C4-2B (cell line): ENCODE data around the gene RYK.

Experiments
- H3K27ac ChIP-seq: fragments of 450-650 bp; 2 replicates; pipeline ENCODE4 v1.5.1; 2017
- ZFX ChIP-seq: fragments of 450-650 bp; IDR thresholded peaks from 2 replicates; pipeline ENCODE4 v1.6.1; 2017
- TF ChIP-seq, protein P1 (sequence below): fragments of 450-650 bp; conservative IDR thresholded peaks from 2 replicates; pipeline ENCODE4 v1.5.1; 2017; ENCODE audit warnings: mild to moderate bottlenecking

Gene RYK

DNA sequence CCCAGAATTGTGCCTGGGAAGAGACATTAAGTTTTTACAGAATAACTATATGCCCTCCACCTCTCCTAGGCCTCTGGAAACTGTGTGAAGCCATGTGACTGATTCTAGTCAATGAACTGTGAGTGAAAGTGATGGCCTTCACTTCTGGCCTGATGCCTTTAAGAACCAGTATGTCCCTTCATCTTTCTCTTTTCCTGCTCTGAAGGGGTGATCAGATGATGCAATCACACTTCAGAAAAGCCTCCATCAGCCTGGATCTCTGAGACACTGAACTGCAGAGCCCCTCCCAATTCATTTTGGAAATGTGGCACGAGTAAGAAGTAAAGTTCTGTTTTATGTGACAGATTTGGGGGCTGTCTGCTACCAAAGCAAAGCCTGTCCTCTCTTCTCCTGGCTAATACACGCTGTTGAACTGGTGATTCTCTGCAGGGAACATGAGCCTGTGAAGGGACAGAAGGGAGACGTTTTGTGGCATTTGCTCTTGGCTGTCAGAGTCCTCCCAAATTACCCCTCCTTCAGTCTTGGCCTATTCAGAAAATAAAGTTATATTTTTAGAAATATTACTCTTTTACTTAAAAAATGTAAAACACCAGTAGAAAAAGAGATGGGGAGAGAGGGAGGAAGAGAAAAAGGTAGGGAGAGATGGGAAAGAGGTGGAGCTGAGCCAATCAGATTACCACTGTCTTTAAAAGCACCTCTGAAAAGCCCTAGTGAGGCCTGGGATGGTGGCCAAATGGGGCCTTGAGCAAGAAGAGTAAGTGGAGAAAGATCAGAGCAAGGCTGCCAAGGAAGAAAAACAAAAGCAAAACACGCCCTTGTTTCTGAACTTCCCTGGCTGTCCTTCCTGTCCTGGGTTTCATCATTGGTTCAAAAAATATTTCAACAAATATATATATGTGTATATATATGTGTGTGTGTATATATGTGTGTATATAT lies 40.9 kb upstream of the RYK start:
- no peak overlapping the region; the same call in 1 of the 2 replicates for H3K27ac ChIP-seq
- TF ChIP-seq, protein P1, sequence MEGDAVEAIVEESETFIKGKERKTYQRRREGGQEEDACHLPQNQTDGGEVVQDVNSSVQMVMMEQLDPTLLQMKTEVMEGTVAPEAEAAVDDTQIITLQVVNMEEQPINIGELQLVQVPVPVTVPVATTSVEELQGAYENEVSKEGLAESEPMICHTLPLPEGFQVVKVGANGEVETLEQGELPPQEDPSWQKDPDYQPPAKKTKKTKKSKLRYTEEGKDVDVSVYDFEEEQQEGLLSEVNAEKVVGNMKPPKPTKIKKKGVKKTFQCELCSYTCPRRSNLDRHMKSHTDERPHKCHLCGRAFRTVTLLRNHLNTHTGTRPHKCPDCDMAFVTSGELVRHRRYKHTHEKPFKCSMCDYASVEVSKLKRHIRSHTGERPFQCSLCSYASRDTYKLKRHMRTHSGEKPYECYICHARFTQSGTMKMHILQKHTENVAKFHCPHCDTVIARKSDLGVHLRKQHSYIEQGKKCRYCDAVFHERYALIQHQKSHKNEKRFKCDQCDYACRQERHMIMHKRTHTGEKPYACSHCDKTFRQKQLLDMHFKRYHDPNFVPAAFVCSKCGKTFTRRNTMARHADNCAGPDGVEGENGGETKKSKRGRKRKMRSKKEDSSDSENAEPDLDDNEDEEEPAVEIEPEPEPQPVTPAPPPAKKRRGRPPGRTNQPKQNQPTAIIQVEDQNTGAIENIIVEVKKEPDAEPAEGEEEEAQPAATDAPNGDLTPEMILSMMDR: no peak
- no peak for TF ChIP-seq ZFX

DNA sequence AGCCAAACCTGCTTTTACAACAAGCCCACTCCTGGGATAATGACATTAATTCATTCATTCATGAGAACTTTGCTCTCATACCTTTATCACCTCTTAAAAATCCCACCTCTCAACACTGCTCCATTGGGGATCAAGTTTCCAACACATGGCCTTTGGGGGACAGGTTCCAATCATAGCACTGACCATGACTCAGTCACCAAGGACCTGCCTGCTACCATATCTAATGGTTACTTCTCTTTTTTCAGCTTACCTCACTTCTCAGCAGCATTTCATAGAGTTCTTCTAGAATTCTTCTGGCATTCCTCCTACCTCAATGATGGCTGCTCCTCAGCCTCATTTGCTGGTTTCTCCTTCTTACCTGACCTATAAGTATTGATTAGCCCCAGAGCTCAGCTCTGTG lies 36.9 kb upstream of the RYK start:
- H3K27ac ChIP-seq: no peak overlapping the region
- TF ChIP-seq, protein P1: no peak
- TF ChIP-seq ZFX: no peak

DNA sequence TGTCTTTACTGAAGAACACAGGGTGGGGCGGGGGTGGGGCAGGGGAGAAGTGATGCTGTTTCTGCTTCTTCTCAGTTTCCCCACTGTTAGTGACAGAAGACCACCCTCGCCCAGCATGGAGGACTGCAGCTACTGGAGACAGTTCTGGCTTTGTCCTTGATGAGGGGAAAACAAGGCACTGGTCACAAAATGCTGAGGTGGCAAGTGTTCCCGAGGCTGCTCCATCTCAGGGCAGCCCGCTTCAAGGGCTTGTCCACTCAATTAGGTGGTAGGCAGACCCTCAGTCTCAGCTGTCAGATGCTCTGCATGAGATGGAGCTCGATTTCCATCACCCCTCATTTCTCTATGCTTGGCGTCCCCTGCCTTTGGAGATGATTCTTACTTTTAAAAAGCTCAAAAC lies 33.8 kb upstream of the RYK start:
- TF ChIP-seq ZFX: no peak
- TF ChIP-seq, protein P1: no peak
- no peak overlapping the region for H3K27ac ChIP-seq

DNA sequence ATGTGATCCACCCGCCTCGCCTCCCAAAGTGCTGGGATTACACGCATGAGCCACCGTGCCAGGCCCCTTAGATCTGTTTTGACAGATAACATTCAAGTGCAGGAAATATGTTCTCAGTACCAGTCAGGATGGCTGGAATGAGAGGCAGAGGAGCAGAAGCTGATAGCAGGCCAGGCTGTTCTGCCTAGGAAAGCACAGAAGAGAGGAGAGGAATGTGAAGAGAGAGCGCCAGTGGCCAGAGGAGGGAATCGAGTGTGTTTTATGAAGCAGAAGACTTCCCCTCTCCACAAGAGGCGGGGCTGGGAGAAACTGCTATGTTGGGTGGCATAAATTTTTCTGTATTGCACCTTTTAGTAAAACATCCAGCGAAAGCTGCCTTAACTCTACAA lies 32.0 kb upstream of the RYK start:
- no peak overlapping the region for H3K27ac ChIP-seq
- no peak for TF ChIP-seq ZFX

DNA sequence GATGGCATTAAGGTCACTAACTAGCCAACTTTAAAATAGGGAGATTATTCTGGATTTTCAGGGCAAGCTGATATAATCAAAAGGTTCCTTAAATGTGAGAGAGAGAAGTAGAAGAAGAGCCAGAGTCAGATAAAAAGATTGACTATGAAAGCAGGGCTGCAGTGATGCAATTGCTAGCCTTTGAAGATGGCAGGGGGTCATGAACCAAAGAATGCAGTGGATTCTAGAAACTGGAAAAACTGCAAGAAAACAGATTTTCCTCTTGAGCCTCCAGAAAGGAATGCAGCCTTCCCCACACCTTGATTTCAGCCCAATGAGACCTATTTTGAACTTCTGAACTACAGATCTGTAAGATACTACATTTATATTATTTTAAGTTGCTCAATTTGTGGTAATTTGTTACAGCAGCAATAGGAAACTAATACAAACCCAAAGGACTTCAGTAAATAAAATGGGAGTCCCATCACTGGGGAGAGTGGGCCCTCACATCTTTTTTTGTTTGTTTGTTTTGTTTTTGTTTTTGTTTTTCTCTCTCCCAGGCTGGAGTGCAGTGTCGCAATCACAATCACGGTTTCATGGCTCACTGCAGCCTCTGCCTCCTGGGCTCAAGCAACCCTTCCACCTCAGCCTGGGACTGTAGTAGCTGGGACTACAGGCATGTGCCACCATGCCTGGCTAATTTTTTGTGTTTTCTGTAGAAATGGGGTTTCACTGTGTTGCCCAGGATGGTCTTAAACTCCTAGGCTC lies 31.4 kb upstream of the RYK start:
- TF ChIP-seq, protein P1: no peak
- no peak for TF ChIP-seq ZFX

DNA sequence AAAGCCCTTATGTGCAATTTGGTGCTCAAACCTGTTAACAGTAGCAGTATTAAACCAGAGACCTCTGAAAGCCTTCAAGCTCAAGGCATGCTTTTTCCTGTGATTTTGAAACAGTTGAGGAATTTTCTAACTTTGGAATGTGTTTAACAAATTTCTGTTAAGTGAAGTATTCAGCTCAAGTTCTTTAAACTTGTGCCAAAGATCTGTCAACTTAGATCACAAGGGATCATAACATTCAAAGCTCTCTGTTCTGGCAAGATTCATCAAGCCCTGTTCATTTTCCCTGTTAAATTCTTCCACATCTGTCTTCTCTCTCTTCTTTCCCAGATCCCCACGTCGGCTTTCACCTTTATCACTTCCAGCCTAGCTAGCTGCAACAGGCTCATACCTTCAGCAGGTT lies 28.8 kb upstream of the RYK start:
- no peak overlapping the region for H3K27ac ChIP-seq
- TF ChIP-seq, protein P1: no peak
- TF ChIP-seq ZFX: no peak

More for the DNA sequence above, 31.4 kb upstream of the RYK start:
- H3K27ac ChIP-seq: no peak overlapping the region

DNA sequence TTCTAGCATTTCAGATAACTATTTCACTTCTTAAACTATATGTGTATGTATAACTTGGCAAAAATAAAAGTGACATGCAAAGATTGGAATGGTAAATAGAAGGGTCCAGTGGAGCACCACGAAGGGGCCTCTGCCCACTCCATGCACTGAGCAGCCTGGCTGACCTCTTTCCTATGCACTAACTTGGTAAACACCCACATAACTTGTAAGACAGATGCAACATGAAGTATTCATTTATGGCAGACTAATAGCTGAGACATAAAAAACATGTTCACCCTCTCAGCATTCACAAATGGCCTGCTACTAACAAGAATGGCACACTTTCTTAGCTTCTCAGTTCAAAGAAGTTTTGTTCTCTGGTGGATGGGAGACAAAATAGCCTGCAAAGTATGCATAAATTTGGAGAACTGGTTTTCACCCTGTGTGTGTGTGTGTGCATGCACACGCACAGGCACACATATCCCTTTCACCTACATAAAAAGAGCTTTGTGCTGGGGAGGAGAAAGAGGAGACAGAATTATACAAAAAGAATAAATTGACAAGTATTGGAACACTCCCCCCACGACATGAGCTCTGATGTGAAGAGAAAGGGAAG lies 26.5 kb upstream of the RYK start:
- H3K27ac ChIP-seq: no peak overlapping the region
- TF ChIP-seq, protein P1: no peak
- TF ChIP-seq ZFX: no peak
